Globus pallidus (tissue), 1 donor: ENCODE data around the gene SLC51B.
"Not testable (repeated sequence)": the region's sequence is repeated elsewhere in the genome, so short reads cannot be mapped to it uniquely, and the experiment has no call there.

Source experiments
- DNase-seq: peaks from one replicate; pipeline ENCODE4 v3.0.0-alpha.2; 2015; ENCODE audit warnings: low spot score

Gene SLC51B

GRCh38 chr15:65084500-65085206 is 39.5 kb downstream of the SLC51B start:
- DNase-seq = no peak

GRCh38 chr15:65085207-65085753 is 40.1 kb downstream of the SLC51B start:
- DNase-seq = no peak

DNA sequence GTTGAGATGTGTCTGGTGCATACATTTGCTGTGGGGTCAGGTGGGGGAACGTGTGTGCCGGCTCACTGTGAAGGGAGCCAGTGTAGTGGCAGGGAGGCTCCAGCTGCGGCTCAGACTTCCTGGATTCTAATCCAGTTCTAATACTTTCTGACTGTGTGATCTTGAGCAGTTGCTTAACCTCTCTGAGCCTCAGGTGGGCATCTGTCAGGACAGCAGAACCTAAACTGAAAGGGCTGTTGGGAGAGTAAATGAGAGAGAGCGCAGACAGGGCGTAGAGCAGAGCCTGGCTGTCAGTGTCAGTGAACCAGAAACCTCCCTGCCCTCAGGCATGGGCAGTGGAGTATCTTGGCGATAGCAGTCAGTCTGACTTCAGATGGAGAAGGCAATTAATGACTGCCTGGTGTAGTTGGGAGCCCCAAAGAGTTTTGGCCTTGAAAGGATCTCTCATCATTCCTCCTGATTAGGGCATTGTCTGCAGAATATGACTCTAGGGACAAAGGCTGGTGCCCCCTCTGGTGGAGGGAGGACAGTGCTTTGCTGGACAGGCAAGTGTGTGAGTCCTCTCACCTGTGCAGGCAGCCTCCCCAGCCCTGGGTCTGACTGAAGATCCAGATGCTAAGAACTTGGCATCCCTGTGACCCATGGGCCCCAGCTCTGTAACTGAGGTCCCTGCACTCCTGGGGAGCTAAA is 40.9 kb downstream of the SLC51B start:
- DNase-seq = no peak

GRCh38 chr15:65086680-65087111 is 41.5 kb downstream of the SLC51B start:
- DNase-seq = no peak

DNA sequence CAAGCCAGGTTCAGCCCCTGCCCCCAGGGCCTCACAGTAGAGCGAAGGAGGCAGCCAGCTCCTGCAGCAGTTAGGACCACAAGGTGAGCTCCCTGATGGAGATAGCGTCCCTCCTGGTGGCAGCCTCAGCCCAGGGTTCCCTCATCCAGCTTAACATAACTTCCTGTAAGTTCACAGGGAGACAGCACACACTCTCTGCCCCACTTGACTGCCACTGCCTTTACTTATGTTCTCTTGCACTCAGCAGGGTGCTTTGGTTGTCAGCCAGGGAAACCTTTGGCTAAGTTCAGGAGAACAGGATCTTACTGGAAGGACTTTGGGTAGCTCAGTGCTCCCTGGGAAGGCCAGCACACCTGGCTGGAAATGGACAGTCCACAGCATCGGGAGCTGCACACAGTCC is 42.2 kb downstream of the SLC51B start:
- no peak for DNase-seq

- DNase-seq = peak; percentile 32
Measured at GRCh38 chr15:65087873-65088642, 42.9 kb downstream of the SLC51B start.

GRCh38 chr15:65088643-65089021 is 43.4 kb downstream of the SLC51B start:
- DNase-seq = no peak

DNA sequence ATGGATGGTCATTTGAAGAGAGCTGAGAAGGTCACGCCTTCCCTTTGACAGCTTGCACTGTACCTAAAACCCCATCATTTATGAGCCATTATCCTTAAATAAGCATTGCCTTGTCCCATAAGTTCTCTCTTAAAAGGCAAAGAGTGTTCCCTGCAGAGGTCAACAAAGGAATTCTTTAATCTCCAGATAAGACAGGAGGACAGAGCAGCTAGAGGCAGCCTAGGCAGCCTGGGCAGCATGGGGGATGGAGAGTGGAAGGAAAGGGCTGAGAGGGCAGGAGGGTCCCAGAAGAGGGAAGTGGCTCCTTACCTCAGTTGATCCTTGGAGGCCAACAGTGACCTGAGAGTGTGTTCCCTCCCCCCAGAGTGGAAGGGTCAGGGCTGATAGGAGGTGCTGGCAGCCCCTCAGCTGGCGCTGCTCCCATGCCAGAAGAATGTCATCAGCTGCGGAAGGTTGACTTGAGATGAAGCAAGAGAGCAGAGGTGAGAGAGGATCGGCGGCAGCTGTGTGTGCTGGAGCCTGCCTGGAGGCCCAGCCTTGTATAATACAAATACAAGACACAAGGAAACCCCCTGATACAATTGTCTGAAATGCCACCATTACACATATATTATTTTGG is 44.1 kb downstream of the SLC51B start:
- no peak for DNase-seq

DNA sequence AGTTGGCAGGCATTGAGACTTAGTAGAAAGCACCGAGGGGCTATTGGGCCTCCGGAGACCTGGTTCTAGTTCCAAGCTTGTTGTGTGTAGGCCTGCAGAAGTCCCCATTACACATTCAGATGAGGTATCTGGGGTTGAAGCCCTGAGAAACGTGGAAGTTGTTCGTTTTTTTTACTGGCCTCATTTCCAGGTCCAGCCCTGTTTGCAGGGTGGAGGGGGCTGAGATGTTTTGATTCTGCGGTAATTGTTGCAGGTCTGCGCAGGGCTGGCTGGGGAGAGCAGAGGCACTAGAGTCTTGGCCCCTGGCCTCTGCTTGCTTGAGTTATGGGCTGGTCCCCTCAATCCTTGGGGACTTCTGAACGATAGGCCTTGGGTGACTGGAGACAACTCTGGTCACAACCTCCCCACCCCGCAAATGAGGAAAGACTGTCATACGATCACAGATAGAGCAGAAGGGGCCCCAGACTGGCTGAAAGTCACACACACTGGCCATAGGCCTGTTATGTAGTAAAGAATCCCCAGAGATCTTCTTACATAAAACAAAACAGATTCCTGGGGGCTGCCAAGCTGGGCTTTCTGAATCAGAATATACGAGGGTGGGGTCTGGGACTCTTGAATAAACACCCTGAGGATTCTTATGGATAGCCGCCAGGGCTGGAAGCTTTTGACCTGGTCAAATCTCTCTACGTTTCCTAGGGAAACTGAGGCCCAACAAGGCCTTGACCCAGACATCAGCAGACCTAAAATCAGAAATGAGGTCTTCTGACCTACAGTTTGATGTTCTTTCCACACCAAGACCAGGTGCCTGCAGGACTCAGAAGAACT is 47.0 kb downstream of the SLC51B start:
- no peak for DNase-seq

GRCh38 chr15:65092911-65093792 is 48.0 kb downstream of the SLC51B start:
- DNase-seq = no peak

GRCh38 chr15:65093793-65094170 is 48.6 kb downstream of the SLC51B start:
- not testable (repeated sequence) for DNase-seq

- DNase-seq = no peak
Measured at GRCh38 chr15:65094294-65094995, 49.3 kb downstream of the SLC51B start.

GRCh38 chr15:65095011-65095746 is 50.0 kb downstream of the SLC51B start:
- no peak for DNase-seq

DNA sequence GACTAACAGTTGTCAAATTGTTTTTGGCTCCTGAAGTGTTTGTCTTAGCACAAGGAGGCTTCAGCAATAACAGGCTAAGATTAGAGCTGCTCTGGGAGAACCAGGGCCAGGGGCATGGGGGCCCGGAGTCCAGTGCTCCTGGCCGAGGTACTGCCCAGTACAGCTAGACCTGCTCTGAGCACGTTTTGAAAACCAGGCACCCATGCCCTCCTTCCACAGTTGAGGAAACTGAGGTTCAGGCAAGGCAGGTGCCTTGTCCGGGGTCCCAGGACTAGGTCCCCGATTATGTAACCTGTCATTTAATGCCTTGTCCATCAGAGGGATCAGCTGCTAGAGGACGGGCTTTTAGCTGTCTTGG is 50.5 kb downstream of the SLC51B start:
- no peak for DNase-seq

DNA sequence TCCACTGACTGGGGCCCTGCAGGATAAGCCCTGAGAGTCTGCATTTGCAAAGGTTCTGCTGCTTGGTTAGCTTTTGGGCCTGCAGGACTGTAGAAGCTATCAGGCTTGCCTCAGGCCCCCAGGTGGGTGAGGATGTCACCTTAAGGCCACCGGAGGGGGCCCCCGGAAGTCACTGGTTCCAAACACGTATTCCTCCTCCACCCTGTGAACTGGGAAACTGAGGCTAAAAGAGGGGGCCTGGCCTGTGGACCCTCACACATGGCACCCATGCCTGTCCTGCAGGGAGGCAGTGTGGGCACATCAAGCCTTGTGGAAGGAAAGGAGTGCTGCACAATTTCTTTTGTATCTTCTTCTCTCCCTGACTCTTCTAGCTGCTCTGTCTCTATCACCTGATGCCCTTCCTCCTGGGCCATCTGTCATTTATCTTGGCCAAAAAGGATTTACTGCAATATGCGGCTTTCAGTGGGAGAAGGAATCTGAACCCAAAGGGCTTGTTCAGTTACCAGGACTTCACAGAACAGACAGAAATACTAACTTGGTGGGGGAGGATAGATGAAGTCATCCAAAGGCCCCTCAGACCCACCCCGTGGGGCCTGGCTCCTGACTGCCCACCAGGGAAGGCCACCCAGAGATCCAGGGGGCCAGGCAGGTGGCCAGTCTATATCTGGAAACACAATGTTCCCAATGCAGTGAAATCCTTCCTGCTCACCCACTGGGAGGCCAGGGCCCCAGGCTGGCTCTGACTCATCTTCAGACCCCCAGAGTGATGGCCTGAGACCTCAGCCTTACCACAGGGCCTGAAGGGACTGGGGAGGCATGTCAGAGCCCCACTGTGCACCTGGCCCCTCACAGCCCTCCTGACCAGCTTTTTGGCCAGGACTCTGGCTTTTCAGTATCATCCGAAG is 51.5 kb downstream of the SLC51B start:
- no peak for DNase-seq

DNA sequence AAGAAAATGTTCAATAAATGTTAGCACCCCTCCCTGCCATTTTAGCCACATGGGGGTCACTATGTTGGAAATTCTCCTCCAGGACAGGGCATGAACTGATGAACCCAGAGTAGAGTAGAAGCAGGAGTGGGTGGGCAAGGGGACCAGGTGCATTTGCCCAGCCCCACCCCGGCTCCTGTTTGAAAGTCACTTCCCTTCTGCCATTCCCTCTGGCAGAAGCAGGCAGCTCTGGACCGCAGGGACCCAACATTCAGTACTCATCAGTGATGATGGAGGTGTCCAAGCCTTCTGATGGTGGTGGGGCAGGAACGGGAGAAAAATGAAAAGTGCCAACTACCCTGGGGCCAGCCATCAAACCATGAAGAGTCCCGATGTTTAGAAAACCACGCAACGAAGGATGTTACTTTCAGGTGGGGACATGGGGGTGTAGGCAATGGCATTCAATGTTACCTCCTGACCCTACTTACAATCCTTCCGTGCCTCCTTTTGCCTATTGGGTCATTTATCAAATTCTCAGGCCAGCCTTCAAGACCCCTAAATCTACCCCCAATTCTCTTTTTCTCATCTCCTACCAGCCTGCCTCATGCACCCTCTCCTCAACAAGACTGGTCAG is 52.6 kb downstream of the SLC51B start:
- DNase-seq = no peak

- no peak for DNase-seq
Measured at GRCh38 chr15:65099336-65099735, 54.1 kb downstream of the SLC51B start.

- DNase-seq = not testable (repeated sequence)
Measured at GRCh38 chr15:65099801-65100200, 54.6 kb downstream of the SLC51B start.
